ENCODE results near the gene FNDC3B.

DNA sequence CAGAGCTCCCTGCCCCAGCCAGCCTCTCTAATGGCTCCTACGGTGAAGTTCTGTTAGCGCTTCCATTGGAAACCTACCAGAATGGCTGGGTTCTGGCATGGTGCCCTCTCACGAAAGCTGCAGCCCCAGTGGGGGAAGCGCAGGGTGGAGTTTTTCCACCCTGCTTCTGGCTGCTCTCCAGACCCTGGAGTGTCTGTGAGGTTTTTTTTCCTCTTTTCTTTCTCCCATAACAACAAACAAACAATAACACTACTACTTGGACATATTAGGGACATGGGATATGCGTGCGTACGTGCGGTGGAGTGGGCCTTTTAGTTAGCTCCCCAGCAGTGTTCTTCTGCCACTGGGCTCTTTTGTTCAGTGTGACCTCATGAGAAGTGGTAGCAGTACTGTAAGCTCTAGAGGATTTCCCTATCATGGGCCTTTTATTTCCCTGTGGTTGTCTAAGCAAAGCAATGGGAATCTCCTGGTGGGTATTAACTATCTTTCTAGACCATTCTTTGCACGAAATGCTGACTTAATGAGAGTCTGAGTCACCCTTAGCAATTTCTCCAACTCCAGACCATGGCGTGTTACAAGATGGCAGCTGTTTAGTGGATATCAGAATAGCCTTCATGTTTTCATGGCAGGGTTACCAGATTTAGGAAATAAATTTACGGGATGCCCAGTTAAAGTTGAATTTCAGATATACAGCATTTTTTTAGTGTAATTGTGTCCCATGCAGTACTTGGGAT, 161.9 kb downstream of the FNDC3B start:
- no peak for TF ChIP-seq EZH2phosphoT487 (conservative IDR thresholded peaks at IDR 0.05; ENCODE audit: low read length)
- TF ChIP-seq, protein P1, sequence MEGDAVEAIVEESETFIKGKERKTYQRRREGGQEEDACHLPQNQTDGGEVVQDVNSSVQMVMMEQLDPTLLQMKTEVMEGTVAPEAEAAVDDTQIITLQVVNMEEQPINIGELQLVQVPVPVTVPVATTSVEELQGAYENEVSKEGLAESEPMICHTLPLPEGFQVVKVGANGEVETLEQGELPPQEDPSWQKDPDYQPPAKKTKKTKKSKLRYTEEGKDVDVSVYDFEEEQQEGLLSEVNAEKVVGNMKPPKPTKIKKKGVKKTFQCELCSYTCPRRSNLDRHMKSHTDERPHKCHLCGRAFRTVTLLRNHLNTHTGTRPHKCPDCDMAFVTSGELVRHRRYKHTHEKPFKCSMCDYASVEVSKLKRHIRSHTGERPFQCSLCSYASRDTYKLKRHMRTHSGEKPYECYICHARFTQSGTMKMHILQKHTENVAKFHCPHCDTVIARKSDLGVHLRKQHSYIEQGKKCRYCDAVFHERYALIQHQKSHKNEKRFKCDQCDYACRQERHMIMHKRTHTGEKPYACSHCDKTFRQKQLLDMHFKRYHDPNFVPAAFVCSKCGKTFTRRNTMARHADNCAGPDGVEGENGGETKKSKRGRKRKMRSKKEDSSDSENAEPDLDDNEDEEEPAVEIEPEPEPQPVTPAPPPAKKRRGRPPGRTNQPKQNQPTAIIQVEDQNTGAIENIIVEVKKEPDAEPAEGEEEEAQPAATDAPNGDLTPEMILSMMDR (IDR thresholded peaks at IDR 0.05; ENCODE audit: insufficient read depth, low read length, poor library complexity, severe bottlenecking), result no peak

All from SU-DHL-6 (cell line).